Measurements from ENCODE around the gene NMNAT3.

GRCh38 chr3:139634111-139634635 lies 43.6 kb downstream of the NMNAT3 start:
- no peak for TF ChIP-seq CTCF (IDR thresholded peaks at IDR 0.05; ENCODE audit: low read length)
- TF ChIP-seq EZH2 (IDR thresholded peaks at IDR 0.05; ENCODE audit: borderline replicate concordance, low read length) = no peak

All from OCI-LY1 (cell line).